SW 1271 (cell line): ENCODE measurements around the gene LRRFIP2.
A peak's percentile ranks its signal among the peaks of the same experiment; 100 is the strongest.

Source experiments
- DNase-seq, 2 experiments: peaks; one replicate each; lab custom pipeline; 2025; lab: John Stamatoyannopoulos, UW

The LRRFIP2 gene

DNA sequence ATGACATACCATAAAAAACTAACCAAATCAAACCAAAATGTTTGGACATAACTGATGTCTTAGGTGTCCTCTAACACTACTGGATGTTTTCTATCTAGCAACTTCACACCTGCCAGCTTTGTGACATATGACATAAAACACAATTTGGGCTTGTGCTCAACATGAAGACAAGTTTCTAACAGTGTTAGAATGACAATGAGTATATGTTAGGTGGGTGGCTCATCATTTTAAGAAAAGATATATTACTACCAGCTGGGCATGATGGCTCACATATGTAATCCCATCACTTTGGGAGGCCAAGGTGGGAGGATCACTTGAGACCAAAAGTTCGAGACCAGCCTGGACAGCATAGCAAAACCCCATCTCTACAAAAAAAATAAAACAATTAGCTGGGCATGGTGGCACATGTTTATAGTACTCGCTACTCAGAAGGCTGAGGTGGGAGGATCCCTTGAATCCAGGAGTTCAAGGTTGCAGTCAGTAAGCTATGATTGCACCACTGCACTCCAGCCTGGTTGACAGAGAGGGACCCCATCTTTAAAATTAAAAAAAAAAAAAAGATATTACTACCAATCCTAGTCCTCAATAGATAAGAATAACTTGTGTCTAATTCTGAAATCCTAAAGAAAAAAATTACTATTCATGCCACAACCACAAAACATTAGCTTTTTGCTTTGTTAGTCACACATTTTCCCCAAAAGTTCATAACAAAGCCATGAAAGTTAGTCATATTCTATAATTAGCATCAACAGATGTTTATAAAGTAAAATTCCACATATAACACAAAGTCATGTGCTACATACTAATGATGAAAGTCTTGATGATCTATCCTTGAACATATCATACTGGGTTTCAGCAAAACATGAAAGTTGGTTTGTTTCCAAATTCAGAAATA lies 59.9 kb downstream of the LRRFIP2 start:
- peak in 1 of 2 experiments; percentile 47 for DNase-seq

DNA sequence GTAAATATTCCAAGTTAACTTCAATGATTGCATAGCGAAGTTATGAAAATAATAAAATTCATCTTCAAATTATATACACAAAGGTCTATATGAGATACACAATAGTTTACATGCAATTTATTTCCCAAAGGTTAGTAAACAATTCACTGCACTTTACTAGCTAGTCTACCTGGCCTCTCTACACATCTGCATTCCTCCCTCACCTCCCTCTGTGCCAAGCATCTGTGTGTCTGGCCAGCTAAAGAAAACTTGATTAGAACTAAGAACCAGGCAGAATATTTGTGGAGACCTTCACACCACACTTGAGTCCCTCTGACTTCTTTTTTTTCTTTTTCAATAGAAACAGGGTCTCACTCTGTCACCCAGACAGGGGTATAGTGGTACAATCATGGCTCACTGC lies 61.4 kb downstream of the LRRFIP2 start:
- no peak for DNase-seq

DNA sequence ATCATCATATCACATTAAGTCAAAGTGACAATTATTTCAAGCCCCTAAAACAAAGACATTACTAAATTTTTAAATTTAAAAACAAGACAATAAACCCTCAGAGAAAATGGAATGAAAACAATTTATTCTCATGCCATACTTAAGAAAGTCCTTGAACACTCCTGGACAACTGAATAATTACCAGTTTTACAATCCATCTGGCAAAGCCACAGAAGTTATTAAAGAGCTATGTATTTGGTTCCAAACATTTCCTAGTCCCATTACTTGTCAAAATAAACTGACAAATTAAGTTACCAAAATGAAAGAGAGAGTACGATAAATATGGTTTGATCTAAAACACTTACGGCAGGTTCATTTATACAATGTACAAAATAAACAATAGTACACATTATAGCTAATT lies 63.2 kb downstream of the LRRFIP2 start:
- DNase-seq = no peak

DNA sequence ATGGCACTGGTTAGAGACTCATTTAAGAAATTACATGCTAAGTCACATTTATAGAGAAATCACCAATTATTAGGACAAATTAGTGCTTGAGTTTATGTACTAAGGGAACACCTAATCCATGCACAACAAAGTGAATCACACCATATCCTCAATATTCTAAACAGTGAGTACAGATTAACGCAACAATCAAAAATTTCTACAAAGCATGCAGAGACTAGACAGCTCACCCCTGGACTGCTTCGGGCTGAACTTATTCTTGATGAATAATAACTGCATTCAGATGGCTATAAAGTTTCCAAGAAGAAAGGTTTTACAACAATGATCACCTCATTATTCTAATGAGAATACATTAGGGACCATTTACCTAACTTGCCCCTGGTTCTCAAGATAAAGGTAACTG lies 66.5 kb downstream of the LRRFIP2 start:
- DNase-seq = no peak

DNA sequence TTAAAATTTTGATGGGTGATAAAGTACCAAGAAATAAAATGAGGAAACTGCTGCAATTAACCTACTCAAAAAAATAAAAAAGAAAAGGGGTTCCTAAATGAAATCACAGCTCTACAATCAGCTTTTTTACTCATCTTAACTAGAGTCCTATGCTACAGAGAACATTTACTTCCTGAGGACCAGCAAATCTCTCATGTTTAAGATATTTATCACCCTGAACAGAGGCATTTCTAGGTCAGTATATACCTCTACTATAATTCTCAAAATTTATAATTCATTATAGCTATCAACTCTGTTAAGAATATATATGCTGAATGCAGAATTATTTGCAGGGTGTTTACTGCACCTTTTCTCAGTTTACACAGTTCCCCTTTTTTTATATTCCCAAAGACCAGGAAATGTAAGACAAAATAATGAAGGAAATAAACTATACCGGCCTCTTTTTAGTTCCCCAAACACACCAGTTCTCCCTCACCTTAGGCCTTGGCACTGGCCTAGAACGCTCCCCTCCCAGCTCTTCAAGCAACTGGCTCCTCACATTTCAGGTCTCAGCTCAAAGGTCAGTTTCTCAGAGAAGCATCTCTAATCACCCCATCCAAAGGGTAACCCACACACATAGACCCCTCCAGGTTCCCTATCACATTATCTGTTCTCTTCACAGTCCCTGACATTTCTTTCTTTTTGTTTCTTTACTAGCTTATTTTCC lies 71.1 kb downstream of the LRRFIP2 start:
- DNase-seq = no peak

DNA sequence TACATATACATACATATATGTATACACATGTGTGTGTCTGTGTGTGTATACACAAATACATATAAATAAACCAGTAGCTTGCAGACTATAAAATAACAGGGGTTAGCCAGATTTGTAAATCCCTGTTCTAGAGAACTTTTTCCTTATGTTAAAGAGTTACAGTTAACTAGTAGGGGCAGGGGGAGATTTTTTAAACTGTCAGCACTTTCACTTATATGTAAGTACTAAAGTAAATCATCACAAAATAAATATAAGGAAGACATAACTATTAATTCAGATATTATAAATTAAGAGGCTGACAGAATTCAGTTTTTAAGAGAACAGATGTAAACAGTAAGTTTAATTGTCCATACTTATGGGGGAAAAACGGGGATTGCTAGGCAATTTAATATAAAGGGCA lies 74.0 kb downstream of the LRRFIP2 start:
- no peak for DNase-seq

DNA sequence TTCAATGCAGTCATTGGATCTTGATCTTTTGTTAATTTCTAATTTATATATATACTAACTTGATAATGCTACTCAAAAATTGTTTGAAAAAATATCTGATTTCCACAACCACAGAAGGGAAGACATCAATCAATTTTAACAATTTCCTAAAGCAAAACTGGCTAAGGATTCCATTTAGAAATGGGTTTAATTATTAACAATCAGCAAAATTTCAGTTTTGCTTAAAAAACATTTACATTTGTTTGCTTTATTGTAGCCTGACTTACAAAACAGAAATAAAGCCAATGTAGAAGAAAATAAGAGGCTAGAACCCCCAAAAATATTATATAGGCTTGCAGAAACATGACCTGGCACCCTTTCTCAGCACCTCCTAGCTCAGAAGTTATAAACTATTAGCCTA lies 74.9 kb downstream of the LRRFIP2 start:
- no peak for DNase-seq

DNA sequence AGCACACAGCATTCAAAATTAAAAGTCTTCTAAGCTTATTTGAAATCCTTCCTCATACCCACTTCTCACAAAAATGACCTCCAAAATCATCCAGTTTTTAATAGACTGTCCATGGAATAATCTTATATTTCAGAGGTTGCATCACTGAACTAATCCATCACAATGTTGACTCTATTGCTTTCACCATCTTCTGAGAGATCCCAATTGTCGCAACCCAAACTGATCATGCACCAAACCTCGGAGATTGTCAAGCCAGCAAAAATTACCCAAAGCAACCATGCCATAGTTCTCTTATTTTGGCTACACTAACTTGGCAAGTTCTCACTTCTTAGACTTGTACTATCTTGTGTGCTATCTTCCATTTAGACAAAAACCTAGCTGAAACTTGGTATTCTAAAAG lies 75.5 kb downstream of the LRRFIP2 start:
- no peak for DNase-seq

DNA sequence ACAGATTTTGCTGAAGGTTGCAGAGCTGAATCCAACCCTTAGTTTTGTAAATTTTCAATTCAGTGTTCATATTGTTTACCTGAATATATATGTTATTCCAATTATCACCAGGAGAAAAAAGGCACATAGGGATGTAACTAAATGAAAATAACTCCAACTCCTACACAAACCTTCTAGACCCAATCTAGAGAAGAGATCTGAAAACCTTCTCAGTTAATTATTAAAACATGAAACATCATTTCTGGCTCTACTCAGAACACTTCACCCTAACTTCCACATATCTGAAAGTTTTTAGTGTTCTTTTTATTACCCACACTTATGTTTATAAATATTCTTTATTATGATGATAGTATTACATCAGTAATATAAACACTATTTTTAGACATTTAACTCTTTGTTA lies 76.6 kb downstream of the LRRFIP2 start:
- no peak for DNase-seq

DNA sequence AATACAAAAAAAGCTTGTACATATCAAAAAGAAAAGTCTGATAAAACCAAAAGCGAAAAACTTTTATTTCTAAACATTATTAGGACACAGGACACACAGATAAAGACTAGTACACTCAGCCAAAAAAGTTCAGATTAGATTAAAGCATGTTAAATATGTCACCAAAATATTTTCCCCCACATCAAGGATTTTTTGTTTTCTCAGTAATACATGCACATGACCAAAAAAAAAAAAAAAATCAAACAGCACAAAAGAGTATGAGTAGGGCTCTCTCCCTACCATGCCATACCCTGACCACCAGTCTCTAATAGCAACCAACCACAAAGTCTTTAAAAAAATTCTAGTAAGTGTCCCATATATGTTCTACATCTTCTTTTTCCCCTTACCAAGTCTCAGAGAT lies 77.4 kb downstream of the LRRFIP2 start:
- no peak for DNase-seq

DNA sequence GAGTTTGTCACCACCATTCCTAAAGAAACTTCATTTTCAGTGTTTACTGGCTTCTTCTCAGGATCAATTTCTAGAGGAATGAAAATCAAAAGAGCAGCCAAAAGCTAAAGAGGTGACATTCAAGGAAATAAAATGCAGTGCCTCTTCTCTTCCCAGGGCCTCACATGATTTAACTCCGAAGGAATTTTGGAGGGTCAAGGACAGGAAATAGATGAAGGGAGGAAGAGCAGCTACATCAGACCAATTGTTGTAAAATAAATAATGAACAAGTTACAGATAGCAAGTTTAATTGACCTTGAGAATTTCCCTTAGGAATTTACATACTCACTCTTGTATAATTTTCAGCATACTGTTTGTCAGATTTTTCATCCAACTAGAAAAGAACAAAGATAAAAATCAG lies 78.1 kb downstream of the LRRFIP2 start:
- peak in 1 of 2 experiments; percentile 64 for DNase-seq

DNA sequence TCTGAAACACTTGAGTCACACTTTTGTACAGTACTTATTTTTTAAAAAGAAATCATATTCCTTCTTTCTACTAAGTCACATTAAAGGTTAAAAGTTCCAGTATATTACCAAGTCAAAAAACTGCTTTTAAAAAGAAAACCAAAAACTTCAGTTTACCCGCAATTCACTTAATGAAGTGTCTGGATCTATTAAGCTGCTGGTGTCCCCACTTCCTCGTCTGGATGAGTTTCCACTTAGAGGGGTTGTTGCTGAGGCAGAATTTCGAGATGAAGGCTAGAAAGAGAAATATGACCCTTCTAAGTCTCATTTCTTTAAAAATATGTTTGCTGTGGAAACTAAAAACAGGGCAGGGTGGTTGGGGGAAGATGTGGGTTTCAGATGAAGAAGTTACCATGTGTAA lies 79.7 kb downstream of the LRRFIP2 start:
- DNase-seq = no peak

DNA sequence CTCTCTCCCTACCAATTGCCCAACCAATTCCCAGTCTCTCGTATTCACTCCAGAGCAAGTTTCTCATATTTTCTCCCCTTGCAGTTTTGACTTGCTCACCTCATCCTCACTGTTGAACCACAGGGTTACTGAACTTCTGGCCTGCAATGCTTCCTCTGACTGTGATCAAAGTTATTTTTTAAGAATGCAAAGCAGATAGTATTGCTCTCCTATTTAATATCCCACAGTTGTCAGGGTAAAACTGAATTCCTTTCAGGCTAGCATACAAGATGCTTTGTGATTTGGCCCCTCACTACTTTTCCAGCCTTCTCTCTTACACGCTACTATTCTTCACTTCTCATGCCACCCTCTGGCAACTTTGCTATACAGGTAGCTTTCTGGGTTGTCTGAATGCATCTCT lies 80.9 kb downstream of the LRRFIP2 start:
- DNase-seq = peak in 1 of 2 experiments; percentile 42

DNA sequence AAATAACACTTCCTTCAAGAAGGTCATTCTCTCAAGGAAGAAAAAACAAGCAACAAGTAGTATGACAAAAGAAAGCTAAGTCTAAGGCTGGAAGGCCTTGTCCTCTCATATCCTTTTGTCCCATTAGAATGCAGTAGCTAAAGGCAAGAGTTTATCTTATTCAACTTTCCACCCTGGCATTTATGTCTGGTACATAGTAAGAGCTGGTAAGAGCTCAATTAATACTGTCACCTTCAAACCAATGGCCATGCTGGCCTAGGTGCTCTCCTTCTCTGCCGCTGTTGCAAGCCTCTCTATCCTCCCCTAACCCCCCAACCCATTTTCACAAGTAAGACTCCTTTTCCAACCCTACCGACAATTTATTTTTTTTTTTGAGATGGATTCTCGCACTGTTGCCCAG lies 81.9 kb downstream of the LRRFIP2 start:
- DNase-seq = no peak

DNA sequence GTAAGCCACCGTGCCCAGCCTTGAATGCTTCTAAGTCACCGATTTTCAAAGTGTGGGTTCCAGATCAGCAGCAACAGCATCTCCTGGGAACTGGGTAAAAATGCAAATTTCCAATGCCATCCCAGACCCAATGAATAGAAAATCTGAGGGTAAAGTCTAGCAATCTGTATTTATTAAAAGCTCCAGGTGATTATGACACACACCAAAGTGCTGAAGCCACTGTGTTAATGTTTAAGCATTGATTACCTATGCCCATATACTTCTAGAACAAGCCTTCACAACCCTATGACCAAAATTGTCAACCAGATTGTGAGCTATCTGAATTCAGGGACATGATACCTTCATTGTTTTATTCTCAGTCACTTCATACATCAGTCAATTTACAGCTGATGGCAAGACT lies 86.5 kb downstream of the LRRFIP2 start:
- DNase-seq = no peak

DNA sequence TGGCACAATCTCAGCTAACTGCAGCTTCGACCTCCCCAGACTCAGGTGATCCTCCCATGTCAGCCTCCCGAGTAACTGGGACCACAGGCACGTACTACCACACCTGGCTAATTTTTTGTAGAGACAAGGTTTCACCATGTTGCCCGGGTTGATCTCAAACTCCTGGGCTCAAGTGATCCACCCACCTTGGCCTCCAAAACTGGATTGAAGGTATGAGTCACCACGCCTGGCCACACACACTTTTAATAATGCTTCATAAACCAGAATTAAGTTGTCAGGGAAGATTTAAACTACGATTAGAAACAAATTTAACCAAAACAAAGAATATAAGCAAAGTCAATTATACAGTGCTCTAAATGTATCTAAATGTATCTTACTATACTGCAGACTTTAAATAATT lies 87.5 kb downstream of the LRRFIP2 start:
- DNase-seq = no peak

DNA sequence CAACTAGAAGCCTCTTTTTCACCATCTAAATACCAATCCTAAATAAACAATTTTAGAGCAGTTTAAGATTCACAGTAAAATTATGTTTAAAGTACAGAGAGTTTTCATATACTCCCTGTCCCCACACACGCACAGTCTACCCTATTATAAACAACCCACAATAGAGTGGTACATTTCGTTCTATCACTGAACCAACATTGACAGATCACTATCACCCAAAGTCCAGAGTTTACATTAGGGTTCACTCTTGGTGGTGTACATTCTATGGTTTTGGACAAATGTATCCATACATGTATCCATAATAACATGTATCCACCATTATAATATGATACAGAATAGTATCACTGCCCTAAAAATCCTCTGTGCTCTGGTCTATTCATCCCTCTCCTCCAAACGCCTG lies 92.1 kb downstream of the LRRFIP2 start:
- DNase-seq = no peak

DNA sequence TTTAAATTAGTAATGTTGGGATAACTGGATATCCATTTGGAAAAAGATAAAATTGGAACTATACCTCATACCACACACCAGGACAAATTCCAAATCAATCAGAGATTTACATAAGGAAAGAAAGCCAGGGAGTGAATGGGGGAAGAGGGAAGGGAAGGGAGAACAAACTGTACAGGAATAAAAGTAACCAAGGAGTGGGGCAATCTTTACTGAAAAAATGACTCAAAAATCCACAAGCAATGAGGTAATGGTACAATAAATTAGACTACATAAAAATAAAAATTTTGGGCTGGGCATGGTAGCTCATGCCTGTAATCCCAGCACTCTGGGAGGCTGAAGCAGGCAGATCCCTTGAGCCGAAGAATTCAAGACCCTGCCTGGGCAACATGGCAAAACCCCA lies 98.4 kb downstream of the LRRFIP2 start:
- no peak for DNase-seq

DNA sequence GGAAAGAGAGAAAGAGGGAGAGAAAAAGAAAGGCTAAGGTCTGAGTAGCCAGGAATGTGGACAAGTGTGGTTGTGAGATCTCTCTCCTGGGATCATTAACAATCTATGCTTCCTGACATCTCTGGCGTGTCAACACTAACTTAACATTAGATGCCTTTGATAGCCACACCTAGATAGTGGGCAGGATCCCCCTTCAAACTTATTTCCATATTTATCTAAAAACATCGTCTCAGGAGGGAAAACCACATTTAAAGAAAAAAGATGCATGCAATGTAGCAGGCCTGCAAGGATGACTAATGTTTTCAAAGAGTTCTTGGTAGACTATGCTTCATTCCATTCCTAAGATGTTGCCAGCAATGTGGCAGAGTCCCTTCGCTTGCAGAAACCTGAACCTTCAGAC lies 100.2 kb downstream of the LRRFIP2 start:
- peak in 1 of 2 experiments; percentile 14 for DNase-seq

DNA sequence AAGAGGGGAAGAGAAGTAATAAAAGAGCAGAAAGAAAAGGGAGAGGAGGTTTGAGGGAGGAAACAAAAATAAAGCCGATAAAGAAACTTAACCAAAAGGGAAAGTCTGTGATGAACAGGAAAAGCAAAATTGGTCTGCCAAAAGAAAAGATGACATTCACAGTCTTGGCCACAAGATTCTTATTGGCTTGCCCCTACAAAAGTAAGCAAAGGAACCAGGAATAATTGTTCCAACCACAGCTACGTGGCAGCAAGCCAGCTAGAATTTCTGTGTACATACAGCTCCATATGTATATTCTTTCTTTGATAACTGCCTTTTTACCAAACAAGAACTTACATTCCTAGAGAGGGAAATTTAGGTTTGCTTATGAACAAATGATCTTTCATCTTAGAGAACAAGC lies 101.5 kb downstream of the LRRFIP2 start:
- DNase-seq = no peak

DNA sequence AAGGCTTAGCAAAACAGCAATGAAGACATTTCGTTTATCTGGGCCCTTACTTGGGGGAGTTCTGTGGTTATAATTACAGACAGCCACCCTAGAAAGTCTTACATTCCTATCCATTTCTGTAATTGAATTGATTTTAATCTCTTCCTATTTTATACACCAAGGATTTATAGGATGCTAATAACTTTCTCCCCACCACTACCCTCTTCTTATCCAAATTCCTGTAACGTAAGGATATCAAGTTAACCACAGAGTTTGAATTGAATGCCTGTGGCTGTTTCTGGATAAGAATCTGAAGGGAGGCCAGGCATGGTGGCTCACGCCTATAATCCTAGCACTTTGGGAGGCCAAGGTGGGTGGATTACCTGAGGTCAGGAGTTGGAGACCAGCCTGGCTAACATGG lies 102.5 kb downstream of the LRRFIP2 start:
- DNase-seq = no peak

DNA sequence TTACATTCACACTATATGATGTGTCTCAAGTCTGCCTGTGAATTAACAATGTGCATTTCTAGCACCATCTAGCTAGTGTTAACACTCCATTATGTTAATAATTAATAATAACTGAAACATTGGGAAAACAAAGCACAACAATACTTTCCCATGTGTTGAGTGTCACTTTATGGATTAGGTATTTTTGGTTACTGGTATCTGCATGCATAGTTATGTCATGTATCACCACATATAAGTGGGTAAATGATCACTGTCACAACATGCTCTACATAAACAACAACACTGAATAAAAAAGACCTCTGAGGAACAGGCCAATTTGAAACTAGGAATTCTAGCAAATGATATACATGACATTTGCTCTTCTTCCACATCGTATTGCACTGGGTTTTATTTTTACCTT lies 106.4 kb downstream of the LRRFIP2 start:
- DNase-seq = no peak

DNA sequence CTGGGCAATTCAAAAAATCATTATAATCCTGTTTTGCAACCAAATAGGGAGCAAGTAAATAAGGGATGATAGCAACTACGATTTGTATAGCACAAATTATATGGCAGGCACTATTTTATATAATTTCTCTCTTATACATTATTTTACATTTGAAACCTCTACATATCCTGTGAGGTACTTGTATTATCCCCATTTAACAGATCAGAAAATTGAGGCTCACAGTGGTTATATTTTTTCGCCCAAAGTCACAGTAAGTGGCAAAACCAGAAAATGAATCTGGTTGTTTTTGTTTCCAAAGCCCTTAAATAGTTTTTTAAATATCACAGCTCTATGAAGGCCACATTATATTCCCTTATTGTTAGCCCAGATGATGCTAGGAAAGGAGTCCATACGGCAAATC lies 106.8 kb downstream of the LRRFIP2 start:
- no peak for DNase-seq

DNA sequence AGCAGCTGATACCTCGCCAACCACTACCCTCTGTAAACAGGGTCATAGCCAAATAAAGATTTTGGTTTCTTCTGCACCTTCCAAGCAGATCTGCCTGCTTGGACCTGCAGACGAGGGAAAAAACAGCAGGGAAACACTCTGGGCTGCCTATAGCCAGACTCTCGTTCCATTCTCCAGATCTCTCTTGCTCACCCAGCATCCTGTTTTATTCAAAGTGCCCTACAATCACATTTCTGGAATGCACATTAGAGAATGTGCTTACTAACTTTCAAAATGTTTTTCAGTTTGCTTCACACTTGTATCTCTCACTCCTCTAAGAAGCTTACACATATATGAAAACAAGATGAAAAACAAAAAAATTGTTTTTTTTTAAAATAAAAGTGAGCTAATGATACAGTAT lies 109.6 kb downstream of the LRRFIP2 start:
- no peak for DNase-seq
